HG02798 (cell line): ENCODE results near the gene TTN.

Experiments
- ATAC-seq: cut with Tn5 transposase; IDR thresholded peaks from one replicate; pipeline ENCODE4 v1.9.1; 2021; ENCODE audit warnings: mild to moderate bottlenecking; ENCODE audit not compliant: unreplicated experiment, poor library complexity

TTN gene

GRCh38 chr2:178807227-178808008 is at the start of gene TTN:
TSS of gene TTN (minus strand) at chr2:178807423. CDS start at chr2:178804642, 2,781 bp downstream.
- ATAC-seq: no peak

- ATAC-seq: no peak
Measured at GRCh38 chr2:178855151-178855550, 47.9 kb upstream of the TTN start.

GRCh38 chr2:178848335-178848734 is 41.1 kb upstream of the TTN start:
- ATAC-seq: no peak

- no peak for ATAC-seq
Measured at GRCh38 chr2:178846458-178846802, 39.2 kb upstream of the TTN start.

- ATAC-seq: no peak
Measured at GRCh38 chr2:178845566-178846457, 38.6 kb upstream of the TTN start.

GRCh38 chr2:178844701-178845100 is 37.5 kb upstream of the TTN start:
- no peak for ATAC-seq

GRCh38 chr2:178844269-178844668 is 37.0 kb upstream of the TTN start:
- no peak for ATAC-seq

GRCh38 chr2:178843697-178844096 is 36.5 kb upstream of the TTN start:
- no peak for ATAC-seq

GRCh38 chr2:178836807-178837206 is 29.6 kb upstream of the TTN start:
- ATAC-seq: no peak

GRCh38 chr2:178834086-178834485 is 26.9 kb upstream of the TTN start:
- ATAC-seq: no peak

- ATAC-seq: no peak
Measured at GRCh38 chr2:178833382-178833781, 26.2 kb upstream of the TTN start.

GRCh38 chr2:178830451-178830850 is 23.2 kb upstream of the TTN start:
- ATAC-seq: no peak

GRCh38 chr2:178829981-178830380 is 22.8 kb upstream of the TTN start:
- no peak for ATAC-seq

GRCh38 chr2:178829299-178829960 is 22.2 kb upstream of the TTN start:
- no peak for ATAC-seq

- no peak for ATAC-seq
Measured at GRCh38 chr2:178828486-178828881, 21.3 kb upstream of the TTN start.

GRCh38 chr2:178827739-178828485 is 20.7 kb upstream of the TTN start:
- no peak for ATAC-seq

- ATAC-seq: no peak
Measured at GRCh38 chr2:178827111-178827510, 19.9 kb upstream of the TTN start.

- no peak for ATAC-seq
Measured at GRCh38 chr2:178825183-178825582, 18.0 kb upstream of the TTN start.

GRCh38 chr2:178824181-178824580 is 17.0 kb upstream of the TTN start:
- ATAC-seq: no peak

GRCh38 chr2:178819992-178820391 is 12.8 kb upstream of the TTN start:
- ATAC-seq: peak; percentile 95
